22Rv1 (cell line): ENCODE results near the gene STX7.

Experiments
- H3K27ac ChIP-seq: fragments of 450-650 bp; 2 replicates; pipeline ENCODE4 v1.5.1; 2017
- ZFX ChIP-seq: fragments of 450-650 bp; IDR thresholded peaks from 2 replicates; pipeline ENCODE4 v1.6.1; 2017; ENCODE audit warnings: antibody characterized with exemption, borderline replicate concordance
- TF ChIP-seq, protein P1 (sequence below): fragments of 450-650 bp; IDR thresholded peaks from 2 replicates; pipeline ENCODE4 v1.5.1; 2017; ENCODE audit warnings: mild to moderate bottlenecking

The STX7 gene

GRCh38 chr6:132505158-132505557 is 7.8 kb downstream of the STX7 start:
- TF ChIP-seq, protein P1, sequence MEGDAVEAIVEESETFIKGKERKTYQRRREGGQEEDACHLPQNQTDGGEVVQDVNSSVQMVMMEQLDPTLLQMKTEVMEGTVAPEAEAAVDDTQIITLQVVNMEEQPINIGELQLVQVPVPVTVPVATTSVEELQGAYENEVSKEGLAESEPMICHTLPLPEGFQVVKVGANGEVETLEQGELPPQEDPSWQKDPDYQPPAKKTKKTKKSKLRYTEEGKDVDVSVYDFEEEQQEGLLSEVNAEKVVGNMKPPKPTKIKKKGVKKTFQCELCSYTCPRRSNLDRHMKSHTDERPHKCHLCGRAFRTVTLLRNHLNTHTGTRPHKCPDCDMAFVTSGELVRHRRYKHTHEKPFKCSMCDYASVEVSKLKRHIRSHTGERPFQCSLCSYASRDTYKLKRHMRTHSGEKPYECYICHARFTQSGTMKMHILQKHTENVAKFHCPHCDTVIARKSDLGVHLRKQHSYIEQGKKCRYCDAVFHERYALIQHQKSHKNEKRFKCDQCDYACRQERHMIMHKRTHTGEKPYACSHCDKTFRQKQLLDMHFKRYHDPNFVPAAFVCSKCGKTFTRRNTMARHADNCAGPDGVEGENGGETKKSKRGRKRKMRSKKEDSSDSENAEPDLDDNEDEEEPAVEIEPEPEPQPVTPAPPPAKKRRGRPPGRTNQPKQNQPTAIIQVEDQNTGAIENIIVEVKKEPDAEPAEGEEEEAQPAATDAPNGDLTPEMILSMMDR, result no peak
- no peak overlapping the region for H3K27ac ChIP-seq

DNA sequence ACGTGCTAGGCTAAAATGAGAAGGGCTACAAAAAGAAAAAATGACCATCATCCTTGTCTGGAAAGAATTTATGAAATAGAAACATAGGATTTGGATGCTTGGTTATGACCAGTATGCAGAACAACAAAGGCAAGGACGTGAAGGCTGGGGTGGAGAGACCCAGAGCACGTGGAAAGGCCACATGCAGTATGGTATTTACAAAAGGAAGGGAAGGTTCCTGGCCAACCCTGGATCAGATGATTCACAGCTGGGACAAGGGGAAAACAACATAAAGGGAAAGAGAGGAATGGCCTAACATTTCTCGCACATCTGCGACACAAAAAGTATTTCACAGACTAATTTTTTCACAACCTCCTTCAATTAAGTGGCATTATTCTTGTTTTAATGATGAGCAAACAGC is 8.2 kb downstream of the STX7 start:
- no peak for TF ChIP-seq ZFX
- TF ChIP-seq, protein P1, result no peak
- no peak overlapping the region for H3K27ac ChIP-seq

GRCh38 chr6:132499757-132500156 is 13.2 kb downstream of the STX7 start:
- TF ChIP-seq ZFX, result no peak
- TF ChIP-seq, protein P1, result no peak
- no peak overlapping the region for H3K27ac ChIP-seq

DNA sequence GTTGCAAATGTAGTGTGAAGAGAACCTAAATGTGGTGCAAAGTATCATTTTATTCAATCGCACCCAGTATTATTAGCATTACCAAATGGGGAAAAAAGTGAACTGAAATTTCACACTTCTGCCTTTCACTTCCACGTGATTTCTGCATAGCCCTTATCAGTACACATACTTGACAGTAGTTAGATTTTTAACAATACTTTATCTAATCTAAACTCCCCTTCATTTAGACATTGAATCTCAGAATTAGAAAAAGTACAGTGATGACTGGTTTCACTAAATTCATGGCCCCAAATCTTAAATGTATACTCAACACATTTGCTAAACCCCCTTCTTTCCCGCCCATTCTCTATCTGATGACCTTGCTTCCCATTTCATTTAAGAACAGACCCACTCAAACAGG is 14.3 kb downstream of the STX7 start:
- TF ChIP-seq ZFX, result no peak
- TF ChIP-seq, protein P1, result no peak

GRCh38 chr6:132496519-132497180 is 16.3 kb downstream of the STX7 start:
- no peak overlapping the region for H3K27ac ChIP-seq
- TF ChIP-seq ZFX, result no peak
- TF ChIP-seq, protein P1, result no peak

More for the DNA sequence above, 14.3 kb downstream of the STX7 start:
- no peak overlapping the region for H3K27ac ChIP-seq

GRCh38 chr6:132495604-132496079 is 17.3 kb downstream of the STX7 start:
- TF ChIP-seq, protein P1, result no peak
- TF ChIP-seq ZFX, result no peak
- no peak overlapping the region for H3K27ac ChIP-seq

DNA sequence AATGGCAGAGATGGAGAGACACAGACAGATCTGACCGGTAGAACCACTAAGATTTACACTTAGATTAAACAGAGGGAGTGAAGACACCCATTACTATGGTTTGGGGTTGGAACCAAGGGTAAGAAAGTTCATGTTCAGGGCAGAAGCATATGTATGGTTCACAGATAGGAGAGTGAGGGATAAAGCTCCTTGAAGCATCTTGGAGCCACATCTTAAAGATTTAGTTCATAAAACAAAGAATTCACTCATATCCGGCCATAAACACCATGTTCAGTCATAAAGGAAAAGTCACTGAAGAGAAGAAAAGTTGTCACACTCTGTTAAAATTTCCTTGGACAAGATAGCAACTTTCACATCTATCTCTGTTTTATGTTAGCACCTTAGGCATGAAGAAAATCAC is 18.0 kb downstream of the STX7 start:
- TF ChIP-seq, protein P1, result no peak
- TF ChIP-seq ZFX, result no peak
- no peak overlapping the region for H3K27ac ChIP-seq
